CD1c-positive myeloid dendritic cell (primary cell): ENCODE data around the gene CARNS1.

Experiments used
- DNase-seq: peaks from one replicate; pipeline ENCODE4 v3.0.0-alpha.2; 2016; ENCODE audit errors: extremely low spot score

CARNS1 gene

GRCh38 chr11:67376063-67376820 lies 39.2 kb upstream of the CARNS1 start:
- DNase-seq, result no peak

- DNase-seq, result no peak
Measured at GRCh38 chr11:67376873-67377808, 38.3 kb upstream of the CARNS1 start.

DNA sequence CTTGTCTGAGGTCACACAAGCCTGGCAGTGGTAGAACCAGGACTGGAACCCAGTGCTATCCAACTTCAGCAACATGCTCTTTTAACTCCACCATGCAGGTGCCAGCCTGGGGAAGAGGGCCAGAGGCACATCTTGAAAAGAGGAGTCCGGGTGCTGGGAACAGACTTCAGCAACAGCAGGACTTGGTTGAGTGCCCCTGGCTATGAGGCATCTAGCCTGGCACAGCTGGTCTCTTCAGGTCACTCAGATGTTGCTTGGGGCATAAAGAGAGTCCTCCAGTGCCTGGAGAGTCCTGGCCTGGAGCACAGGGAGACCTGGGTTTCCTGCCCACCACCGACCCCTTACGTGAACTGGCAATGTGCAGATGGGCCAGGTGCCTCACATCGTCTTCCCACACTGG lies 36.9 kb upstream of the CARNS1 start:
- no peak for DNase-seq

GRCh38 chr11:67379061-67380058 lies 36.1 kb upstream of the CARNS1 start:
- no peak for DNase-seq

GRCh38 chr11:67381244-67381972 lies 34.1 kb upstream of the CARNS1 start:
- DNase-seq, result peak; percentile 66

DNA sequence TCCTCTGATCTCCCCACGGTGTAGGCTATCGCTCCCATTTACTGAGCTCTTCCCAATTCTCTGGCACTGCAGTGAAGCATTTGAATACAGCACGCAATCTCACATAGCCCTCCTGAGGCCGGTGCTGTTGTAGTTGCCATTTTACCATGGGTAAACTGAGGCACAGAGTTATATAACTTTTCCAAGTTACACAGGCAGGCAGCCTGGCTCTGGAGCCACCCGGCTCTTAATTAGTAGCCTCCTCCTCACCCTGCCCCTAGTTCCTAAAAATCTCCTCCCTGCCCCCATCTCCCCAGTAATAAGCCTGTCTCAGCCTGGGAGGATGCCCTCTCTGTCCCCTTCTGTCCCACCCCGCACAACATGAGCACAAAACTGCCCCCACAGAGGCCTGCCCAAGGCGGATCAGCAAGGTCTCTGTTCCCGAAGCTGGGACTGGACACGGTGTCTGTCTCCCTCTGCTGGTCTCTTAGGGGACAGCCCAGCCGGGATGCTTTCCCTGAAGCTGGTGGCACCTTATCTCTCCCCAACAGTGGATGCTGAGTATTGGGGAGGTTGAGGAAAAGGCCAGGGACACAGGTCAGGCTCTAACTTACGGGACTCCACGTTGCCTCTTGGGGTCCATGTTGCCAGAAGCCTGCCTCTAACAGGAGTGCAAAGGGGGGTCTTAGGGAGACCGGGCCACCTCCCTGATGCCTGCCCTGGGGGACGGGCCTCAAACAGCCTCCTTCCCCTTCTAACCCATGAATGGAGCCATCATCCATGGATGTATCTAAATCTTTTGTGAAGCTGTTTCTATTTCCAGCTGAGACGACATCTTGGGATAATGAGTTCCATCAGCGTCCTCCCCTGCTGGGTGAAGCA lies 33.0 kb upstream of the CARNS1 start:
- DNase-seq, result peak; percentile 88

GRCh38 chr11:67384851-67385366 lies 30.6 kb upstream of the CARNS1 start:
- DNase-seq, result no peak

- DNase-seq, result peak; percentile 55
Measured at GRCh38 chr11:67387069-67387468, 28.4 kb upstream of the CARNS1 start.

DNA sequence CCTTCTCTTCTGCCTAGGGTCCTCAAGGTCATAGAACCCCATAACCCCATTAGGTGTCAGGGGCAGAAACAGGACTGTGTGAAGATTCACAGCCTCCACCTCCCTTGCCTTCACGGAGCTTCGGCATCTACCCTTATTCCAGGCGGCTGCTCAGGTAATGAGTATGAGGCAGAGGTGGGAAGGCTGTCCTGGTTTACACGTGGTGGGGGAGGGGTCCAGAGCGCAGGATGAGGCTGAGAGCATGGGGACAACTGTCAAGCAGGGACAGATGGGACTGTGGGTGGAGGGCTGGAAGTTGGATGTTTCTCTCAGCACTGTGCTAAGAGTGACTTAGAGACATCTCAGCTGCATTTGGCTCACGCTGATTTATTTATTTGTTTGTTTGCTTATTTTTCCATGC lies 28.0 kb upstream of the CARNS1 start:
- DNase-seq, result no peak

DNA sequence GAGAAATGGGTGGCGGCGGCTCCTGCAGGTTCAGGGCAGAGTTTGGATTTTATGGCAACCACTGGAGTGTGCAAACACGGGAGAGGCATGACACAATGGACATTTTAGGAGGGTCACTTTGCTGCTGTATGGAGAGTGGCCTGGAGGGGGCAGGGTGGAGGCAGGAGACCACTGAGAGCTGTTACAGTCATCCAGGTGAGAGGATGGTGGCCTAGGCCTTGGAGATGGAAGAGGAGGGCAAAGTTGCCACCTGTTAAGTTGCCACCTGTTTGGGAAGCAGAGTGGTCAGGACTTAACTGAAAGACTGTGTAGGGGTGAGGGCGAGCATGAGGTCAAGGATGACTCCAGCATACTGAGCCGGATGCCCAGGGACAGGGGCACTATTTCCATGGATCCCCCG lies 26.0 kb upstream of the CARNS1 start:
- no peak for DNase-seq

- no peak for DNase-seq
Measured at GRCh38 chr11:67390947-67391303, 24.6 kb upstream of the CARNS1 start.

DNA sequence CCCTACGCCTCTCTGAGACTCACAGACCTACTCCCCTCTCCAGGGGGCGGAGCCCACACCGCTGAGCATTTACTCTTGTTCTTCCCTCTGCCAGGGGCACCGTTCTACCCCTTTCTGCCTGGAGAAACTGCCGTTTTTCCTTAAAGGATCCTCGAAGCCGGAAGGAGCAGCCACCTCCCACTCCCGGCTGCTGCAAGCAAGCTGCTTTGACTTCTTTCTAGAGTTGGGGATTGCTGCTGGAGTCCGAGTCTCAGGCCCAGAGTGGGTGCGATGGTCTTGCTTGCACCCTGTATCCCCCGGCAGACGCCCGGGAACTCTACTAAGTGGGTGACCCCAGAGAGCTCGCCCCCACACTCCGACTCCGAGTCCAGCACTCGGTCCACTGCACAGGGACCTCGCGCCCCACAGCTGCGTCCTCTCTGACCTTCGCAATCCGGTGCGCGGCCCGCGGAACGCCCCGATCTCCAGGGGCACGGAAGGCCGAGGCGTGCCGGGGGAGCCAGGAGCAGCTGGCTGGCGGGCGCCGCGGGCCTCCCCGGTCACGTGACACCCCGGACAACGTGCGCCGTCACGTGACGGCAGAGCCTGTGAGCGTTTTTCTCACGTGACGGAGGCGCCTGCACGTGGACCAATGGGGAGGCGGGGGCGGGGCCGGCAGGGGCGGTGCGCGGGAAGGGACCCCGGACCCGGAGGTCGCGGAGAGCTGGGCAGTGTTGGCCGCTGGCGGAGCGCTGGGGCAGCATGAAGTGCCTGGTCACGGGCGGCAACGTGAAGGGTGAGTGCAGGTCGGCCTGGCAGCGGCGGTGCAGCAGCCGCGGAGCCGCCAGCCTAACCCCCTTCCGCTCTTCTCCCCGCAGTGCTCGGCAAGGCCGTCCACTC lies 23.9 kb upstream of the CARNS1 start, which contains the start of gene RAD9A:
RAD9A (plus strand) TSS at position 683 of the 879 bp plus-strand sequence; CDS start at position 742, 59 bp downstream.
- peak; percentile 97 for DNase-seq

DNA sequence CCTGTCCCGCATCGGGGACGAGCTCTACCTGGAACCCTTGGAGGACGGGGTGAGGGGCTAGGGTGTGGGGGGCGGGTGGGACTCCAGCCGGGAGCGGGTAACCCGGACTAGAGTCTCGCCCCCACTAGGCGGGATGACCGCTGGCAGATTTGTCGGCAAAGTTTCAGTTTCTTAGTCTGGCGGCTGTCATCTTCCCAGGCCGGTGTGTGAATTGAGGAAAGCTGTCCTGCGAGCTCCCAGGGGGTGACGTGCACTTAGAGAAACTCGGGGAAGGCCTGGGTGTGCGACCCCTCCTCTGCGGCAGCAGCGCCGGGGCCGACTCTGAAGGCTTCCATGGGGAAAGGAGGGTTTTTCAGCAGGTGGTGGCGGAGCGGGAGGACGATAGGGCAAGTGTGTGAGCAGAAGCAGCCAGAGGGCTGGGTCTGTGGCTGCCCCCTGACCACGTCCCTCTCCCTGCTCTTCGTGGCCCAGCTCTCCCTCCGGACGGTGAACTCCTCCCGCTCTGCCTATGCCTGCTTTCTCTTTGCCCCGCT lies 23.2 kb upstream of the CARNS1 start:
- DNase-seq, result no peak

GRCh38 chr11:67393437-67393836 lies 22.0 kb upstream of the CARNS1 start:
- no peak for DNase-seq

- DNase-seq, result no peak
Measured at GRCh38 chr11:67393990-67394389, 21.5 kb upstream of the CARNS1 start.

DNA sequence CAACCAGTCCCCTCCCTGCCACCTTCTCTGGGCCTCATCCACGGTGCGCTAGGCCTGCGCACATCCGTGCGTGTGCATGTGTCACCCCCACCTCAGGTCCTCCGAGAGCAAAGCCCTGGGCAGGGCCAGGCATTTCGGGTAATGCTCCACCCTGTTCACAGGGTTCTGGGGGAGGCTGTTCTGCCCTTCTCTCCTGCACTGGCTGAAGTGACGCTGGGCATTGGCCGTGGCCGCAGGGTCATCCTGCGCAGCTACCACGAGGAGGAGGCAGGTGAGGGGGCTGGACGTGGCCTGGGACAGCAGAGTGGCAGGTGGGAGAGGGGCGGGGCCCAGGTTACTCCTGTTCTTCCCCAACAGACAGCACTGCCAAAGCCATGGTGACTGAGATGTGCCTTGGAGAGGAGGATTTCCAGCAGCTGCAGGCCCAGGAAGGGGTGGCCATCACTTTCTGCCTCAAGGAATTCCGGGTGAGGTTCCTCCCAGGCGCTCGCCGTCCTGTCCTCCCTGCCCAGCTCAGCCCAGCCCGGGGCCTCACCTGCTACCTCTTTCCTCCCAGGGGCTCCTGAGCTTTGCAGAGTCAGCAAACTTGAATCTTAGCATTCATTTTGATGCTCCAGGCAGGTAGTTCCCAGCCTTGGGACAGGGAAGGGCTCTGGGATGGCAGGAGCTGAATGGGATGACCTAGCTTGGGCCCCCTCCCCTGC lies 19.8 kb upstream of the CARNS1 start:
- no peak for DNase-seq

GRCh38 chr11:67396259-67396581 lies 19.3 kb upstream of the CARNS1 start:
- DNase-seq, result no peak
